ENCODE results near the gene ZNF408.
"Not testable (repeated sequence)": the region's sequence is repeated elsewhere in the genome, so short reads cannot be mapped to it uniquely, and the experiment has no call there.

The ZNF408 gene

GRCh38 chr11:46667043-46667481, 33.8 kb upstream of the ZNF408 start:
- no peak for DNase-seq (ENCODE audit: extremely low read depth, insufficient read length)
- peaks cover 25% of the 10 kb centered on the region for H3K36me3 ChIP-seq (ENCODE audit: control insufficient read depth, insufficient read depth, low read length)
- H3K27me3 ChIP-seq (replicated peaks; ENCODE audit: control insufficient read depth, insufficient read depth, low read length), result no peaks in the 10 kb centered on the region
- TF ChIP-seq CTCF (IDR thresholded peaks at IDR 0.05; ENCODE audit: insufficient read depth, low read length, poor library complexity, severe bottlenecking), result no peak
- no peak overlapping the region for H3K4me3 ChIP-seq (replicated peaks; ENCODE audit: low read depth, low read length)

GRCh38 chr11:46668480-46669085, 32.2 kb upstream of the ZNF408 start:
- peaks cover 33% of the 10 kb centered on the region for H3K36me3 ChIP-seq (ENCODE audit: control insufficient read depth, insufficient read depth, low read length)
- DNase-seq (ENCODE audit: extremely low read depth, insufficient read length), result no peak
- H3K27me3 ChIP-seq (replicated peaks; ENCODE audit: control insufficient read depth, insufficient read depth, low read length), result no peaks in the 10 kb centered on the region
- H3K4me3 ChIP-seq (replicated peaks; ENCODE audit: low read depth, low read length), result no peak overlapping the region
- TF ChIP-seq CTCF (IDR thresholded peaks at IDR 0.05; ENCODE audit: insufficient read depth, low read length, poor library complexity, severe bottlenecking), result no peak

- Histone ChIP-seq H3K4me3 (replicated peaks; ENCODE audit: low read depth, low read length) (no peak overlapping the region), H3K36me3 (ENCODE audit: control insufficient read depth, insufficient read depth, low read length) (peaks cover 35% of the 10 kb centered on the region), H3K27me3 (replicated peaks; ENCODE audit: control insufficient read depth, insufficient read depth, low read length) (no peaks in the 10 kb centered on the region)
- DNase-seq (ENCODE audit: extremely low read depth, insufficient read length), result no peak
- no peak for TF ChIP-seq CTCF (IDR thresholded peaks at IDR 0.05; ENCODE audit: insufficient read depth, low read length, poor library complexity, severe bottlenecking)
Measured at GRCh38 chr11:46669711-46670139, 31.1 kb upstream of the ZNF408 start.

- H3K36me3 ChIP-seq (ENCODE audit: control insufficient read depth, insufficient read depth, low read length), result peaks cover 31% of the 10 kb centered on the region
- not testable (repeated sequence) for H3K27me3 ChIP-seq (replicated peaks; ENCODE audit: control insufficient read depth, insufficient read depth, low read length); DNase-seq (ENCODE audit: extremely low read depth, insufficient read length); H3K4me3 ChIP-seq (replicated peaks; ENCODE audit: low read depth, low read length)
Measured at GRCh38 chr11:46670521-46670920, 30.3 kb upstream of the ZNF408 start.

GRCh38 chr11:46671958-46672315, 28.9 kb upstream of the ZNF408 start:
- Histone ChIP-seq H3K36me3 (ENCODE audit: control insufficient read depth, insufficient read depth, low read length) (peaks cover 31% of the 10 kb centered on the region), H3K27me3 (replicated peaks; ENCODE audit: control insufficient read depth, insufficient read depth, low read length) (no peaks in the 10 kb centered on the region), H3K4me3 (replicated peaks; ENCODE audit: low read depth, low read length) (no peak overlapping the region)
- TF ChIP-seq CTCF (IDR thresholded peaks at IDR 0.05; ENCODE audit: insufficient read depth, low read length, poor library complexity, severe bottlenecking), result no peak
- no peak for DNase-seq (ENCODE audit: extremely low read depth, insufficient read length)

GRCh38 chr11:46672381-46672839, 28.4 kb upstream of the ZNF408 start:
- Histone ChIP-seq H3K4me3 (replicated peaks; ENCODE audit: low read depth, low read length) (no peak overlapping the region), H3K36me3 (ENCODE audit: control insufficient read depth, insufficient read depth, low read length) (peaks cover 33% of the 10 kb centered on the region), H3K27me3 (replicated peaks; ENCODE audit: control insufficient read depth, insufficient read depth, low read length) (no peaks in the 10 kb centered on the region)
- DNase-seq (ENCODE audit: extremely low read depth, insufficient read length), result no peak
- TF ChIP-seq CTCF (IDR thresholded peaks at IDR 0.05; ENCODE audit: insufficient read depth, low read length, poor library complexity, severe bottlenecking), result no peak

Data from GM06990 (cell line).